Glutamatergic neuron (in vitro differentiated cells): ENCODE results near the gene ADCK2. TPM values are rescaled to one million over a fixed set of nuclear protein-coding genes. Genes with fewer than 3 reads are reported as not detected.
"Not testable (repeated sequence)": the region's sequence is repeated elsewhere in the genome, so short reads cannot be mapped to it uniquely, and the experiment has no call there.

Experiments used
- DNase-seq: peaks from one replicate; pipeline ENCODE4 v3.0.0; 2022
- H3K27ac Mint-ChIP-seq: one replicate; pipeline ENCODE4 v1.8.0; 2020; ENCODE audit warnings: mild to moderate bottlenecking, mixed read lengths, inconsistent platforms; ENCODE audit not compliant: unreplicated experiment
- H3K27me3 Mint-ChIP-seq: one replicate; pipeline ENCODE4 v1.8.0; 2020; ENCODE audit warnings: mild to moderate bottlenecking, moderate library complexity, mixed read lengths, inconsistent platforms; ENCODE audit not compliant: unreplicated experiment
- H3K36me3 Mint-ChIP-seq: one replicate; pipeline ENCODE4 v1.8.0; 2020; ENCODE audit warnings: mild to moderate bottlenecking, mixed read lengths, inconsistent platforms; ENCODE audit not compliant: unreplicated experiment
- H3K4me1 Mint-ChIP-seq: one replicate; pipeline ENCODE4 v1.8.0; 2020; ENCODE audit warnings: mild to moderate bottlenecking, low read depth, mixed read lengths, inconsistent platforms; ENCODE audit not compliant: unreplicated experiment
- H3K4me3 Mint-ChIP-seq: one replicate; pipeline ENCODE4 v1.8.0; 2020; ENCODE audit warnings: mild to moderate bottlenecking, mixed read lengths, inconsistent platforms; ENCODE audit not compliant: unreplicated experiment
- H3K9me3 Mint-ChIP-seq: one replicate; pipeline ENCODE4 v1.8.0; 2020; ENCODE audit warnings: mild to moderate bottlenecking, moderate library complexity, mixed read lengths, inconsistent platforms; ENCODE audit not compliant: unreplicated experiment
- CTCF ChIP-seq: fragments of 200-600 bp; sonication (generic); IDR thresholded peaks from one replicate; pipeline ENCODE4 v1.5.0; 2021; ENCODE audit not compliant: partially characterized antibody, unreplicated experiment
- total RNA-seq: library from RNA; stranded (reverse); fragmentation: NEBNext Ultra II Directional; extraction: Animal tissue kit (Norgen Biotek cat#: 25700); gene quantifications from one replicate; pipeline ENCODE4 v1.2.1, GENCODE V29; 2021; ENCODE audit not compliant: unreplicated experiment

ADCK2 gene
- total RNA-seq, 1 donor from 2014 or later, result 9.1 TPM

GRCh38 chr7:140673774-140674155 is 1.0 kb downstream of the ADCK2 start:
- peaks cover 2% of the 10 kb centered on the region for H3K27me3 Mint-ChIP-seq
- peak overlapping the region; percentile 66 for H3K4me3 Mint-ChIP-seq
- peaks cover 5% of the 10 kb centered on the region for H3K4me1 Mint-ChIP-seq
- no peak for DNase-seq
- H3K36me3 Mint-ChIP-seq, result no peaks in the 10 kb centered on the region
- TF ChIP-seq CTCF, result no peak
- peaks cover 4% of the 10 kb centered on the region for H3K9me3 Mint-ChIP-seq
- no peak overlapping the region for H3K27ac Mint-ChIP-seq

GRCh38 chr7:140674356-140674800 is 1.6 kb downstream of the ADCK2 start:
- no peak overlapping the region for H3K27ac Mint-ChIP-seq
- TF ChIP-seq CTCF, result no peak
- H3K27me3 Mint-ChIP-seq, result peaks cover 2% of the 10 kb centered on the region
- H3K4me3 Mint-ChIP-seq, result peak overlapping the region; percentile 66
- no peak for DNase-seq
- H3K4me1 Mint-ChIP-seq, result peaks cover 5% of the 10 kb centered on the region
- no peaks in the 10 kb centered on the region for H3K36me3 Mint-ChIP-seq
- H3K9me3 Mint-ChIP-seq, result peaks cover 4% of the 10 kb centered on the region

GRCh38 chr7:140674899-140675701 is 2.4 kb downstream of the ADCK2 start:
- TF ChIP-seq CTCF, result no peak
- H3K36me3 Mint-ChIP-seq, result no peaks in the 10 kb centered on the region
- no peak overlapping the region for H3K4me3 Mint-ChIP-seq
- H3K4me1 Mint-ChIP-seq, result peaks cover 5% of the 10 kb centered on the region
- peaks cover 4% of the 10 kb centered on the region for H3K9me3 Mint-ChIP-seq
- peaks cover 2% of the 10 kb centered on the region for H3K27me3 Mint-ChIP-seq
- no peak for DNase-seq
- H3K27ac Mint-ChIP-seq, result no peak overlapping the region

GRCh38 chr7:140675726-140676125 is 3.0 kb downstream of the ADCK2 start:
- Mint-ChIP-seq H3K4me3 (no peak overlapping the region), H3K9me3 (peaks cover 4% of the 10 kb centered on the region), H3K36me3 (no peaks in the 10 kb centered on the region), H3K27ac (no peak overlapping the region), H3K27me3 (peaks cover 2% of the 10 kb centered on the region), H3K4me1 (peaks cover 5% of the 10 kb centered on the region)
- TF ChIP-seq CTCF, result no peak
- no peak for DNase-seq

GRCh38 chr7:140676306-140676705 is 3.6 kb downstream of the ADCK2 start:
- H3K4me1 Mint-ChIP-seq, result peaks cover 5% of the 10 kb centered on the region

GRCh38 chr7:140676956-140677355 is 4.2 kb downstream of the ADCK2 start:
- not testable (repeated sequence) for H3K36me3 Mint-ChIP-seq, H3K27me3 Mint-ChIP-seq, H3K4me1 Mint-ChIP-seq, H3K4me3 Mint-ChIP-seq, DNase-seq, H3K27ac Mint-ChIP-seq, H3K9me3 Mint-ChIP-seq

More at GRCh38 chr7:140676306-140676705, 3.6 kb downstream of the ADCK2 start:
- Mint-ChIP-seq H3K27ac (no peak overlapping the region), H3K36me3 (no peaks in the 10 kb centered on the region), H3K27me3 (peaks cover 2% of the 10 kb centered on the region), H3K4me3 (no peak overlapping the region), H3K9me3 (peaks cover 4% of the 10 kb centered on the region)
- DNase-seq, result no peak
- TF ChIP-seq CTCF, result no peak
